Endothelial cell of umbilical vein (primary cell): ENCODE measurements around the gene NTF3.

Experiments
- CTCF ChIP-seq, 2 donors: IDR thresholded peaks; 1 replicate in 1 of 2; 2 replicates in 1 of 2; pipeline ENCODE4 v1.5.1; 2011; ENCODE audit warnings: low read length in 2 of 2, mild to moderate bottlenecking in 2 of 2, moderate library complexity in 2 of 2, control low read depth in 1 of 2, inconsistent platforms in 1 of 2, low read depth in 1 of 2; ENCODE audit not compliant: insufficient read depth in 1 of 2; ENCODE audit errors: extremely low read depth in 1 of 2
- EZH2 ChIP-seq: IDR thresholded peaks from 2 replicates; pipeline ENCODE4 v1.6.1; 2012; ENCODE audit warnings: borderline replicate concordance, low read depth, mild to moderate bottlenecking, moderate library complexity, low read length, inconsistent platforms; ENCODE audit not compliant: severe bottlenecking
- MAX ChIP-seq: IDR thresholded peaks from 2 replicates; pipeline ENCODE4 v1.6.1; 2011; ENCODE audit not compliant: insufficient read depth, insufficient read length
- POLR2A ChIP-seq: IDR thresholded peaks from 2 replicates; pipeline ENCODE4 v1.6.1; 2012; ENCODE audit warnings: low read depth, mild to moderate bottlenecking, control low read depth, low read length
- POLR2AphosphoS5 ChIP-seq: IDR thresholded peaks from 2 replicates; pipeline ENCODE4 v1.6.1; 2012; ENCODE audit warnings: low read depth, mild to moderate bottlenecking, control low read depth, low read length, moderate library complexity; ENCODE audit not compliant: insufficient read depth

- no peak for TF ChIP-seq MAX
- no peak for TF ChIP-seq POLR2A
- TF ChIP-seq EZH2 = no peak
- no peak for TF ChIP-seq CTCF (IDR thresholded peaks at IDR 0.05; ENCODE audit: extremely low read depth in 1 of 2, insufficient read depth in 1 of 2, low read depth in 1 of 2, low read length in 2 of 2)
- no peak for TF ChIP-seq POLR2AphosphoS5
These were observed 21.6 kb downstream of the NTF3 start for GRCh38 chr12:5453466-5453865.
